GM19468 (cell line): Measurements from ENCODE around the gene WRAP53.

Experiments
- ATAC-seq: cut with Tn5 transposase; IDR thresholded peaks from one replicate; pipeline ENCODE4 v1.9.1; 2021; ENCODE audit warnings: mild to moderate bottlenecking, moderate library complexity, moderate number of reproducible peaks; ENCODE audit not compliant: unreplicated experiment; ENCODE audit errors: extremely low read depth

Gene WRAP53

GRCh38 chr17:7677388-7678067 lies 10.7 kb upstream of the WRAP53 start:
- ATAC-seq: no peak

- ATAC-seq: no peak
Measured at GRCh38 chr17:7684851-7685532, 3.3 kb upstream of the WRAP53 start.

GRCh38 chr17:7685533-7686221 lies 2.6 kb upstream of the WRAP53 start:
- ATAC-seq: no peak

DNA sequence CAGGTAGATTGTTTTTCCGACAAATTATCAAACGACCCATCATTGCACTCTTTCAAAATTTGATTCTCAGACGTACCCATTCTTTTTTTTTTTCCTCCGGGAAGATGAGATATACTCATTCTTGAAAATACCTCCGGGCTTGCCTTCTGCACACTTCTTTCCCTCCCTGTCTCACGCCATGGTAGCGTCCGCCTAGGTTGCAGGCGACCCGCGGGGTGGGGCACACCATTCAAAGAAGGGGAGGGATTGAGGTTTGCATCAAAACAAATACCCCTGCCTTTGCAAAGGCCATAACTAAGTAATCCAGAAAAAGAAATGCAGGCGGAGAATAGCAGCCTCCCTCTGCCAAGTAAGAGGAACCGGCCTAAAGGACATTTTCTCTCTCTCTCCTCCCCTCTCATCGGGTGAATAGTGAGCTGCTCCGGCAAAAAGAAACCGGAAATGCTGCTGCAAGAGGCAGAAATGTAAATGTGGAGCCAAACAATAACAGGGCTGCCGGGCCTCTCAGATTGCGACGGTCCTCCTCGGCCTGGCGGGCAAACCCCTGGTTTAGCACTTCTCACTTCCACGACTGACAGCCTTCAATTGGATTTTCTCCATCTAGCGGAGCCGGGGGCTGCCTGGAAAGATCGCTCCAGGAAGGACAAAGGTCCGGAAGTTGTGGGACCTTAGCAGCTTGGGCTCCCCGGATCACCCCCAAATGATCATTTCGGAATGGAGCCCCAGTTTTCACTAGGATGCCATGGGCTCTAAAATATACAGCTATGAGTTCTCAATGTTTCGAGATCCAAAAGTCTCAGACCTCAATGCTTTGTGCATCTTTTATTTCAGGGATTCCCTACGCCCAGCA lies 1.8 kb upstream of the WRAP53 start:
- no peak for ATAC-seq

- ATAC-seq: no peak
Measured at GRCh38 chr17:7687072-7687907, 987 bp upstream of the WRAP53 start, which contains the start of gene TP53. TP53 (minus strand) TSS chr17:7687490; CDS start chr17:7676594, 10,896 bp downstream.

DNA sequence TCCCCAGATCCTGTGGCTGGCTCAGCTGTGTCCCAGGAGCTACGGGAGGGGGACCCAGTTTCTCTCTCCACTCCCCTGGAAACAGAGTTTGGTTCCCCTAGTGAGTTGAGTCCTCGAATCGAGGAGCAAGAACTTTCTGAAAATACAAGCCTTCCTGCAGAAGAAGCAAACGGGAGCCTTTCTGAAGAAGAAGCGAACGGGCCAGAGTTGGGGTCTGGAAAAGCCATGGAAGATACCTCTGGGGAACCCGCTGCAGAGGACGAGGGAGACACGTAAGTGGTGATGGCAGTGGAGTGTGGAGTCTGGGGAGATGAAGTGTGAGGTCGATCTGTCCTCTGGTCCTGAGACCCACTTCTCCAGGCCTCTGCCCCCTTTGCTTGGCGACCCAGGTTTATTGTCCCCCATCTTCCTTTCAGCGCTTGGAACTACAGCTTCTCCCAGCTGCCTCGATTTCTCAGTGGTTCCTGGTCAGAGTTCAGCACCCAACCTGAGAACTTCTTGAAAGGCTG lies 585 bp downstream of the WRAP53 start:
- no peak for ATAC-seq

DNA sequence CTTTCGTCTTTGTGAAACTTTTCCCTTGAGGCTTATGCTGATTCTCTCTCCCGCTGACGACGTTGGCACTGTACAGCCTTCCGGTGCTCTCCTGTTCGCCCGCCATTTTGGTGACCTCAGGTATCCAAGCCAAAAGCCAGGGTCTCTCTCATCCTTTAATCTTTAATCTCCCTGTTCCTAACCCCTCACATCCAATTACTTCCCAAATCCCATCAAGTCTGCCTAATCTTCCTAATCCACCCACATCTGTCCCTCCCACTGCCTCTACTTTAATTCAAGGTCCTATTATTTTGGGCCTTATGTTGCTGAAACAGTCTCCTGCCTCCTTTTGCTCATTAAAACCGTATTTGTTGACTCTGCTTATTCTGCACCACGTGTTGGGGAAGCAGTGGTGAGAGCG lies 7.3 kb downstream of the WRAP53 start:
- no peak for ATAC-seq

- no peak for ATAC-seq
Measured at GRCh38 chr17:7697828-7698588, 9.7 kb downstream of the WRAP53 start.

DNA sequence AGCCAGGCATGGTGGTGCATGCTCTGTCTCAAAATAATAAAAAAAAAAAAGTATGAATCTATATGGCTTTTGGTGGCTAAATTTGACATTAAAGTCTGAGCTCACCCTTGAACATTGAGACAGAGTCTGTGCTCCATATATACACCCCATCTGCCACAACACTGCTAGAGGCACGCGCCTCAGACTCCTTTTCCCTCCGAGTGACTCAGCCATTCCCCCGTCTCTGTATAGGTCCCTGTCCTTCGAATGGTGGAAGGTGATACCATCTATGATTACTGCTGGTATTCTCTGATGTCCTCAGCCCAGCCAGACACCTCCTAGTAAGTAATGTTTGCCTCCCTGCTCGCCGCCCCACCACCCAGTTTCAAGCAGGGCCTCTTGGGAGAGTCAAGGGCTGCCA lies 12.2 kb downstream of the WRAP53 start:
- no peak for ATAC-seq

DNA sequence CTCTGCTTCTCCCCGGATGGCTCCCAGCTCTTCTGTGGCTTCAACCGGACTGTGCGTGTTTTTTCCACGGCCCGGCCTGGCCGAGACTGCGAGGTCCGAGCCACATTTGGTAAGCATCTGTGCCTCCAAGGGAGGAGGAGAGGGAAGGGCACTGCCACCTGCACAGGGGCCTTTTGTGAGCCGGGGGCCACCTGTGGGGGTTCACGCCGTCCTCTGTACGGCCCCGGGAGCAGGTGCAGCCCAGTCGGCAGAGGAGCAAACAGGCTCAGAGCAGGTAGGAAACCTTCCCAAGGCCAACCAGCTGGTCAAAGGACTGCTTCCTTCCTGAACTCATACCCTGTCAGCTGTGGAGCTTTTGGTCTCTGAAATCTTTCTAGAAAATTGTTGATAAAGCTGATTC lies 13.4 kb downstream of the WRAP53 start:
- ATAC-seq: no peak

- no peak for ATAC-seq
Measured at GRCh38 chr17:7702776-7703175, 14.5 kb downstream of the WRAP53 start.

DNA sequence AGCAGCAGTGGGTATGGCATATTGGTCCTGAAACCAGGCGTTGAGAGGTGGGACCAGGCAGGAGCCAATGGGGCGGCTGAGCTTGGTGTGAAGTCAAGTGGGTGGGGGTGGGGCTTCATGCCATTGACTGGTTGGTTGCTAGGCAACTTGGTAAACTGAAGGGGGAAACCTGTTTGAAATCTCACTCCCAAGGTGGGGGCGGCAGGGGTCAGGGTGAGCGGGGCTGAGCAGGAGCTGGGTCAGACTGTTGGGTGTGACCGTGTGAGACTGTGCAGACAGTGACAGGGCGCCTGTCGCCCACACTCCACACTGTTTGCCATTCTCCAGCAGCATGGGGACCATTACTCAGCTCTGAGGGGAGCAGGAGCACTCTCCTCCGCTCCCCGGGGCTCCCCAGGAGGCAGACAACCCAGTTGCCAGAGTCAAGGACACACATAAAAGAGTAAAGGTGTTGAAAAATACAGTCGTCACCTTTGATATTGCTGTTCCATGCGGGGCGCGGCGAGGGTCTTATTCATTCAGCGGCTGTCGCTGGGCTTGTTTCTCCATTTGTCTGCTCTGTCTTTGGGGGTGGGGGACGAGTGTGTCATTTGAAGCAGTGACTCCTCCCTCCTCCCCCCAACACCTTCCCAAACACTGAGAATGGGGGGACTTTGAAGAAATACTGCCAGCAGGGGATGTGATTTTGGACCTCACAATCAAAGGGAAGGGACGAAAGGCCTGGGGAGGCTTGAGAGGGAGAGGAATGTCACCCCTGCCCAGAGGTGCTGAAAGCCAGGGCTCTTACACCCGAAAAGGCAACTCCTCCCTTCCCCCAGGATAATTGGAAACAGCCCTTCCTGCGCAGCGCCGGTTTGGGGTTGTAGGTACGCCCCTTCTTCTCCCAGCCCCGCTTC lies 15.6 kb downstream of the WRAP53 start:
- ATAC-seq: no peak

GRCh38 chr17:7704601-7705268 lies 16.5 kb downstream of the WRAP53 start, which contains the start of gene EFNB3:
EFNB3 (plus strand) TSS chr17:7705202; CDS start chr17:7705599, 397 bp downstream.
- ATAC-seq: no peak

DNA sequence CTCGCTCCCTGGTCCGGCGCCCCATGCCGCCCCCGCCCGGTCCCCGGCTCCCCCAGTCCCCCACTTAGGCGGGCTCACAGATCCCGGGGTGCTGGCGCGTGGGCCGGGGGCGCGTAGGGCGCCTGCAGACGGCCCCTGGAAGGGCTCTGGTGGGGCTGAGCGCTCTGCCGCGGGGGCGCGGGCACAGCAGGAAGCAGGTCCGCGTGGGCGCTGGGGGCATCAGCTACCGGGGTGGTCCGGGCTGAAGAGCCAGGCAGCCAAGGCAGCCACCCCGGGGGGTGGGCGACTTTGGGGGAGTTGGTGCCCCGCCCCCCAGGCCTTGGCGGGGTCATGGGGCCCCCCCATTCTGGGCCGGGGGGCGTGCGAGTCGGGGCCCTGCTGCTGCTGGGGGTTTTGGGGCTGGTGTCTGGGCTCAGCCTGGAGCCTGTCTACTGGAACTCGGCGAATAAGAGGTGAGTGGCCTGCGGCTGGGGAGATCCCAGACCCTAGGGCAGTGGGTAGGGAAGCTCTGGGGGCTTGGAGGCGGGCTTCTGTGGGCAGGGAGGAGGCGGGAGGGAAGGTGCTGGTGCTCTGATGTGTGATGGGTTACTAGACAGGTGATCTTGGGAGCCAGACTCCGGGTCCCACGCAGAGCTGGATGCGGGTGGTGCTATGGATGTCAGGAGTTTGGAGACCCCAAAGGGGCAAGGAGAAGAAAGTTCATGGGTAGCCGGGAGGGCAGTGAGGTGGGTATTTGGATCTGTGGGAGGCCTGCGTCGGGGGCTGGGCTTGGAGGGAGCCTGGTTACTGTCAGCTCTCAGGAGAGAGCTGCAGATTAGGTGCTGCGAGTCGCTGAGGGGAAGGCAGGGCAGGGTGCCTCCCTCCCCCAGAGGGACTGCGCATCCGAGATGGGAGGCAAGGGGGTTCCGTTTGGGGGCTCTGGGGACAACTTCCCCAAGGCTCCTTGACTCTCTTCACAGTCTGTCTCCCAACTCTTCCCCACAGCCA lies 17.3 kb downstream of the WRAP53 start:
- ATAC-seq: no peak

DNA sequence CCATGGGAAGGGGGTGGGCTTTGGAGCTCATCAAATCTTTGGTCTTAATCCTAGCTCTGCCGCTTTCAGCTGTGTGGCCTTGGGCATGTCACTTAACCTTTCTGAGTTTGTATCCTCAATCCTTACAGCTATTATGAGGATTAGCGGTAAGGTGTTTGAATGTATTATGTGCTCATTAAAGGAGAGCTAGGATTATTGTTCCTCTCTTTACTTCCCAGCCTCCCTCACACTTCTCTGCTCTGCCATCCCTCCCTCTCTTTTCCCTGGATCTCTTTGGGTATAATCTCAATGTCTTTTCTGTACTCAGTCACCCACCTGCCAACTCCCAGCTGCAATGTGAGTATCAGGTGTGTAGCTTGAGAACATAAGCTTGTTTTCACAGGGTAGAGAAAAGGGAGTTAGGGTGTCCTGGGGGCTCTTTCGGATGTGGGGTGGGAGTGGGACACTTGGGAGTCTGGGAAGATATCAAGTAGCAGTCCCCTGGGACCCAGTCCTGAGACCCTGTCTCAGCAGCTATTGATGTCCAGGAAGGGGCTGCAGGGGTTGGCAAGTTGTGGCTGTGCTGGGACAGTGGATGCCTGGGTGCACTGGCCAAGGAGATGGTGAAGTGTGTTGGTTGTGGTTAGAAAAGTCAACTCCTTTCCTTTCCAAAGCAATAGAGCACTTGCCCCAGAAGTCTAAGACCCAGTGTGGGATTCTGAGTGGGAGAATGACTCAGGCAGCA lies 18.5 kb downstream of the WRAP53 start:
- no peak for ATAC-seq
